Heart right ventricle (tissue), 16 donors: Measurements from ENCODE around the gene SMARCA2. TPM values are rescaled to one million over a fixed set of nuclear protein-coding genes. Genes with fewer than 3 reads are reported as not detected.

Source experiments
- ATAC-seq, 8 donors: fragments of 200-7000 bp; cut with Tn5 transposase; one replicate each; pipeline ENCODE4 v1.9.1; 2020; ENCODE audit warnings: mild to moderate bottlenecking in 8 of 8, moderate library complexity in 8 of 8, moderate number of reproducible peaks in 1 of 8
- DNase-seq, 2 donors: peaks; one replicate each; pipeline ENCODE4 v3.0.0-alpha.2; 2020
- H3K27ac ChIP-seq, 10 donors: fragments of 200-600 bp; sonication (generic) in 2 of 10; one replicate each; pipeline versions ENCODE4 v1.5.0 to v1.8.0; 2020 to 2022; ENCODE audit warnings: mild to moderate bottlenecking in 3 of 10
- H3K27me3 ChIP-seq, 7 donors: fragments of 200-600 bp; one replicate each; pipeline ENCODE4 v1.8.0; 2021 to 2022; ENCODE audit warnings: mild to moderate bottlenecking in 2 of 7
- H3K36me3 ChIP-seq, 9 donors: fragments of 200-600 bp; sonication (generic) in 1 of 9; one replicate each; pipeline versions ENCODE4 v1.5.0 to v1.8.0; 2020 to 2022; ENCODE audit warnings: mild to moderate bottlenecking in 2 of 9
- H3K4me1 ChIP-seq, 9 donors: fragments of 200-600 bp; sonication (generic) in 1 of 9; one replicate each; pipeline versions ENCODE4 v1.5.0 to v1.8.0; 2020 to 2022; ENCODE audit warnings: mild to moderate bottlenecking in 4 of 9
- H3K4me3 ChIP-seq, 10 donors: fragments of 200-600 bp; sonication (generic) in 2 of 10; one replicate each; pipeline versions ENCODE4 v1.5.0 to v1.8.0; 2020 to 2022; ENCODE audit warnings: mild to moderate bottlenecking in 7 of 10, moderate library complexity in 2 of 10
- H3K9me3 ChIP-seq, 11 donors: fragments of 200-600 bp in 10 of 11; sonication (generic) in 2 of 11; one replicate each; pipeline versions ENCODE4 v1.5.0 to v1.8.0; 2013 to 2022; ENCODE audit warnings: mild to moderate bottlenecking in 2 of 11, control low read depth in 1 of 11, moderate library complexity in 1 of 11
- WGBS, 2 donors: extraction: QIAGEN DNeasy Blood & Tissue Kit; methylation state at CpG; one replicate each; pipeline ENCODE4 v1.1.7; 2013; ENCODE audit warnings: inconsistent platforms in 1 of 2; 5-methylcytosine and 5-hydroxymethylcytosine counted together
- intact Hi-C, 10 donors: fragments of 100-400 bp; cut with DNase I; formaldehyde crosslinking; loops; one replicate each; pipeline versions ENCODE4 v1.11.1 to v1.14.2; 2022
- polyA plus RNA-seq, 2 donors: library from polyadenylated mRNA; stranded (reverse); fragments of 200-250 nt; gene quantifications; one replicate each; pipeline ENCODE4 v1.2.3, GENCODE V29; 2013
- total RNA-seq, 10 donors: library from RNA; stranded (reverse); fragmentation: NEBNext Ultra II Directional in 3 of 10; extraction: Animal tissue kit (Norgen Biotek cat#: 25700) in 3 of 10; gene quantifications; one replicate each; pipeline versions ENCODE4 v1.2.1 to v1.2.4, GENCODE V29; 2021 to 2023
- TF ChIP-seq, protein P1 (sequence below), 9 donors: fragments of 200-600 bp; sonication (generic) in 2 of 9; IDR thresholded peaks; one replicate each; pipeline versions ENCODE4 v1.5.0 to v1.8.0; 2021 to 2022; ENCODE audit warnings: antibody characterized with exemption in 9 of 9, mild to moderate bottlenecking in 5 of 9, moderate library complexity in 1 of 9
- donor health status: Arrhythmogenic right ventricular cardiomyopathy.
- donor health status: ischemic (EF 13 %, LVEDD 7.1; RV severe dilation, severe dysfunction).
- donor health status: healthy with polysubstance abuse.
- donor health status: DM: no; HTN: yes; CAD: no.
- donor health status: DM: no; HTN: no; CAD: no.
- donor health status: ischemic (EF 25% LVEDD 6.9; RV normal size, moderate dysfunction).
- donor health status: ischemic (EF 25% LVEDD 5.7; RV mildly dilated, moderate dysfunction).
- donor health status: healthy.
- donor health status: DM: yes; HTN: yes; CAD: no.
- donor health status: Ischemic cardiomyopathy.
- donor health status: ischemic (EF 35%, LVEDD 5.7; RV mildly dilated, moderate dysfunction).
- donor health status: nonischemic (EF 11% LVEDD 7.7; RV severe dilation, severe dysfunction).
- donor health status: DM: yes; HTN: yes; CAD: no.
- donor health status: PGD.
- donor health status: ischemic (EF 29% LVEDD 5.4; RV normal size, mild dysfunction).
- donor health status: nonischemic (EF 23%, LVEDD 6.1; RV moderate dilation, normal function).

Gene SMARCA2
- total and polyA plus RNA-seq, 12 donors: 26.5 to 140 (median 105) TPM

DNA sequence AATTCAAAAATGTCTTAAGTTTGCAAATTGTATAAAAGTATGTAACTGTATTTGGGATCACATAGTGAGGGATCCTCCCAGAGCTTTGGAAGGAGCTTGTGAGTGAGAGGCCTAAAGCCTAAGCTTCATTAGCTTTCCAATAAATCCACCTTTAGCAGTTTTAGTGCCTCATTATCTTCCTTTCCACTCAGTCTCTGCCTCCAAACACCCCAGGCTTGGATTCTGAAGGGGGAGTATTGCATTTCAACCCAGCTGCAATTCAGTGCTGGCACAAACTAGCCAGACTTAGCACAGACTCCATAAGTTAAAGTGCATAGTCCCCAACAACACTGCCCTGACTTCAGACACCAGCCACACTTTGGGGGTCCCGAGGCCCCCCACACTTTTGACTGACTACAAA is 113.5 kb downstream of the SMARCA2 start:
- Histone ChIP-seq H3K27me3 (no peaks in the 10 kb centered on the region), H3K36me3 (peaks cover 0 to 50% (median 8%) of the 10 kb centered on the region in 9 donors), H3K27ac (peak overlapping the region in 5 of 10 donors; percentile 21 to 77 (median 26)), H3K4me1 (peaks cover 17 to 89% (median 70%) of the 10 kb centered on the region in 9 donors), H3K9me3 (no peaks in the 10 kb centered on the region), H3K4me3 (no peak overlapping the region)
- DNase-seq: no peak
- intact Hi-C loops: loop anchor here in 1 of 10 donors (10.0 kb wide), 1 partner anchor 706 kb away; no protein-coding TSS in a partner anchor
- 86 to 91% methylated on average over 1 of the region's 1 CpG for WGBS, 2 donors
- TF ChIP-seq, protein P1, sequence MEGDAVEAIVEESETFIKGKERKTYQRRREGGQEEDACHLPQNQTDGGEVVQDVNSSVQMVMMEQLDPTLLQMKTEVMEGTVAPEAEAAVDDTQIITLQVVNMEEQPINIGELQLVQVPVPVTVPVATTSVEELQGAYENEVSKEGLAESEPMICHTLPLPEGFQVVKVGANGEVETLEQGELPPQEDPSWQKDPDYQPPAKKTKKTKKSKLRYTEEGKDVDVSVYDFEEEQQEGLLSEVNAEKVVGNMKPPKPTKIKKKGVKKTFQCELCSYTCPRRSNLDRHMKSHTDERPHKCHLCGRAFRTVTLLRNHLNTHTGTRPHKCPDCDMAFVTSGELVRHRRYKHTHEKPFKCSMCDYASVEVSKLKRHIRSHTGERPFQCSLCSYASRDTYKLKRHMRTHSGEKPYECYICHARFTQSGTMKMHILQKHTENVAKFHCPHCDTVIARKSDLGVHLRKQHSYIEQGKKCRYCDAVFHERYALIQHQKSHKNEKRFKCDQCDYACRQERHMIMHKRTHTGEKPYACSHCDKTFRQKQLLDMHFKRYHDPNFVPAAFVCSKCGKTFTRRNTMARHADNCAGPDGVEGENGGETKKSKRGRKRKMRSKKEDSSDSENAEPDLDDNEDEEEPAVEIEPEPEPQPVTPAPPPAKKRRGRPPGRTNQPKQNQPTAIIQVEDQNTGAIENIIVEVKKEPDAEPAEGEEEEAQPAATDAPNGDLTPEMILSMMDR (IDR thresholded peaks at IDR 0.05): no peak
- no peak for ATAC-seq

DNA sequence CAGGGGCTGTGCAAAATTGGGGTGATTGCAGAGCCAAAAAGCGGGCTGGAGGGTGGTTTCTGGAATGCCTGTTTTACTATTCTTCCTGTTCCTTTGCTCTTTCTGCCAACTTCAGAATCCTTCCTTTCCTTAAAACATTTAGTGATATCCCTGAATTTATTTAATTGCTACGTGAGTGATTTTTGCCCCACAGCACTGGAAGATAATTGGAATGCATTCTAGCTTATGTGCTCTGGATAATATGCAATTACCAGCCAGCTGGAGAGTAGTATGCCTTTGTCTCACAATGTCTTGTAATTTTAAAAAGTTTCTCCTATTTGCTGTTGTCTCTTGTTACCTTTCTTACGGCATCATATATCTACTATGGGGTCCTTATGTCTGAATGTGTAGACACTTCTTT is 115.8 kb downstream of the SMARCA2 start:
- Histone ChIP-seq H3K27me3 (no peaks in the 10 kb centered on the region), H3K9me3 (no peaks in the 10 kb centered on the region), H3K27ac (no peak overlapping the region), H3K36me3 (peaks cover 0 to 49% (median 0%) of the 10 kb centered on the region in 9 donors), H3K4me3 (no peak overlapping the region), H3K4me1 (peaks cover 17 to 79% (median 57%) of the 10 kb centered on the region in 9 donors)
- TF ChIP-seq, protein P1 (IDR thresholded peaks at IDR 0.05): no peak
- WGBS, 2 donors: 79 to 88% methylated on average over 3 of the region's 3 CpGs
- ATAC-seq (no peak), DNase-seq (no peak)
- intact Hi-C loops: loop anchor here in 8 of 10 donors (5.0 to 10.0 kb wide), 8 partner anchors 46 to 706 kb away; partner anchors contain the start of gene VLDLR (in 3 of the 8)

GRCh38 chr9:2132484-2133082 is 117.4 kb downstream of the SMARCA2 start:
- 58 to 66% methylated on average over 3 of the region's 3 CpGs for WGBS, 2 donors
- peaks cover 0 to 64% (median 0%) of the 10 kb centered on the region in 9 donors for H3K36me3 ChIP-seq
- peaks cover 5 to 63% (median 40%) of the 10 kb centered on the region in 9 donors for H3K4me1 ChIP-seq
- H3K27me3 ChIP-seq: no peaks in the 10 kb centered on the region
- TF ChIP-seq, protein P1 (IDR thresholded peaks at IDR 0.05): peak; percentile 61 to 86 (median 74)
- peak in 2 of 8 donors; percentile 26 to 37 for ATAC-seq
- H3K4me3 ChIP-seq: no peak overlapping the region
- no peaks in the 10 kb centered on the region for H3K9me3 ChIP-seq
- intact Hi-C loops: loop anchor here in 8 of 10 donors (2.0 to 10.0 kb wide), 11 partner anchors 45 to 705 kb away; partner anchors contain the start of gene VLDLR (in 3 of the 8)
- peak overlapping the region in 3 of 10 donors; percentile 0 to 6 (median 4) for H3K27ac ChIP-seq
- DNase-seq: no peak

- DNase-seq: no peak
- TF ChIP-seq, protein P1 (IDR thresholded peaks at IDR 0.05): no peak
- Histone ChIP-seq H3K36me3 (peaks cover 0 to 59% (median 0%) of the 10 kb centered on the region in 9 donors), H3K4me1 (peaks cover 5 to 55% (median 36%) of the 10 kb centered on the region in 9 donors), H3K27ac (peak overlapping the region in 8 of 10 donors; percentile 5 to 31 (median 14)), H3K4me3 (no peak overlapping the region), H3K27me3 (no peaks in the 10 kb centered on the region), H3K9me3 (no peaks in the 10 kb centered on the region)
- 53 to 70% methylated on average over 2 of the region's 2 CpGs for WGBS, 2 donors
- ATAC-seq: peak in 4 of 8 donors; percentile 33 to 61 (median 44)
- intact Hi-C loops: loop anchor here in 8 of 10 donors (5.0 to 10.0 kb wide), 8 partner anchors 43 to 703 kb away; partner anchors contain the start of gene VLDLR (in 3 of the 8)
Observed at GRCh38 chr9:2134391-2134790, 119.2 kb downstream of the SMARCA2 start.
